Stimulated activated CD4-positive, alpha-beta T cell treated with anti-CD3 and anti-CD28 coated beads, Interleukin-15, amount 100 ng/mL, for 24 hours (primary cell): ENCODE results near the gene ACTR1A.
"Not testable (repeated sequence)": the region's sequence is repeated elsewhere in the genome, so short reads cannot be mapped to it uniquely, and the experiment has no call there.

Source experiments
- DNase-seq: peaks from one replicate; pipeline ENCODE4 v3.0.0-alpha.2; 2020

ACTR1A gene

GRCh38 chr10:102502337-102503151, at the start of gene ACTR1A:
ACTR1A (minus strand) TSS chr10:102502712; CDS start chr10:102502647, 65 bp downstream.
- DNase-seq, result peak; percentile 95

GRCh38 chr10:102550636-102551210, 48.2 kb upstream of the ACTR1A start:
- no peak for DNase-seq

- DNase-seq, result no peak
Observed at GRCh38 chr10:102549549-102549948, 47.0 kb upstream of the ACTR1A start.

GRCh38 chr10:102546606-102547320, 44.3 kb upstream of the ACTR1A start:
- DNase-seq, result no peak

GRCh38 chr10:102545997-102546396, 43.5 kb upstream of the ACTR1A start:
- DNase-seq, result no peak

GRCh38 chr10:102545265-102545871, 42.9 kb upstream of the ACTR1A start:
- no peak for DNase-seq

- DNase-seq, result no peak
Observed at GRCh38 chr10:102542800-102543418, 40.4 kb upstream of the ACTR1A start.

GRCh38 chr10:102540023-102540422, 37.5 kb upstream of the ACTR1A start:
- peak; percentile 6 for DNase-seq

GRCh38 chr10:102538811-102539210, 36.3 kb upstream of the ACTR1A start:
- no peak for DNase-seq

- DNase-seq, result no peak
Observed at GRCh38 chr10:102537948-102538347, 35.4 kb upstream of the ACTR1A start.

GRCh38 chr10:102537367-102537766, 34.9 kb upstream of the ACTR1A start:
- no peak for DNase-seq

- DNase-seq, result no peak
Observed at GRCh38 chr10:102535481-102536147, 33.1 kb upstream of the ACTR1A start.

- DNase-seq, result not testable (repeated sequence)
Observed at GRCh38 chr10:102534966-102535365, 32.5 kb upstream of the ACTR1A start.

- DNase-seq, result no peak
Observed at GRCh38 chr10:102534333-102534732, 31.8 kb upstream of the ACTR1A start.

- no peak for DNase-seq
Observed at GRCh38 chr10:102527546-102527945, 25.0 kb upstream of the ACTR1A start.

- DNase-seq, result no peak
Observed at GRCh38 chr10:102524746-102525145, 22.2 kb upstream of the ACTR1A start.

GRCh38 chr10:102523250-102524029, 20.9 kb upstream of the ACTR1A start:
- DNase-seq, result no peak

GRCh38 chr10:102522874-102523249, 20.4 kb upstream of the ACTR1A start:
- no peak for DNase-seq

- no peak for DNase-seq
Observed at GRCh38 chr10:102519246-102519825, 16.8 kb upstream of the ACTR1A start.

- DNase-seq, result no peak
Observed at GRCh38 chr10:102517553-102517952, 15.0 kb upstream of the ACTR1A start.

- no peak for DNase-seq
Observed at GRCh38 chr10:102515724-102516123, 13.2 kb upstream of the ACTR1A start.
